ENCODE data around the gene RNF151. TPM values are rescaled to one million over a fixed set of nuclear protein-coding genes. Genes with fewer than 3 reads are reported as not detected.

RNF151 gene
- total RNA-seq, 1 experiment from 2014 or later = 0.28 TPM

DNA sequence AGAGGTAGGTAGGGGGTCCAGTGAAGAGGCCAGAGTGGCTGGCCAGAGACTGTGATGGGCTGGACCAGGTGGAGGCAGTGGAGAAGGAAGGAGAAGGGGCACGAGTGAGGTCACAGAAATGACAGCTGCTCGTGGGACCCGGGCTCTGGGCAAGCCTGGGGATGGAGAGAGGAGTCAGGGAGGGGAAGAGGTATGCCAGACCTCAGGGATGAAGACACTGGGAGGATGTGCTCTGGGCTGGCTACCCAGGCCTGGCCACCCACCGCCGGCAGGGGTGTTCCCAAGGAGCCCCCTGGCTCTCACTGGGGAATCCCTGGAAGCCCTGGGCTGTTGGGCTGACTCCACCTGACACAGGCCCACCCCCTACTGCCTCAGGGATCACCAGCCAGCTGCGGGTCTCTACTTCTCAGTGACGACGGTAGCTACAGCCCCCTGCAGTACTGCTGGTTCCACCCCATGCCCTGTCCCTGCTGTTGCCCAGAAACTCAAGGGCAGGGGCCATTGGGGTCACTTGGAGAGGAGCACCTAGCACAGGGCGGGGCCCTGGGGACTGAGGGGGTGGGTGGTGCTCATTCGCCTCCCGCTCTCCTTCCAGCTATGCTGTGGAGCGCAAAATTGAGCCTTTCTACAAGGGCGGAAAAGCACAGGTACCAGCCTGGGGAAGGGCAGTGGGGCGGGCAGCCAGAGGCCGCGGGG is 7.0 kb downstream of the RNF151 start:
- Histone ChIP-seq H2BK15ac (ENCODE audit: low read depth, low read length) (no peak overlapping the region), H3K9ac (ENCODE audit: extremely low read depth, insufficient read length, low read length) (no peak overlapping the region), H4K8ac (replicated peaks; ENCODE audit: insufficient read length, low read depth, low read length) (no peak overlapping the region), H4K20me1 (ENCODE audit: control insufficient read depth, insufficient read depth, insufficient read length) (no peaks in the 10 kb centered on the region), H3K9me3 (ENCODE audit: control insufficient read depth, low read depth, low read length) (no peaks in the 10 kb centered on the region), H2AK5ac (ENCODE audit: insufficient read length, low read length) (no peak overlapping the region), H3K27me3 (ENCODE audit: insufficient read depth, low read length) (no peaks in the 10 kb centered on the region), H2BK5ac (ENCODE audit: insufficient read length, low read length) (no peak overlapping the region), H3K4ac (ENCODE audit: low read depth, low read length) (no peak overlapping the region), H3K56ac (ENCODE audit: insufficient read length, low read depth, low read length) (no peak overlapping the region), H3K23ac (ENCODE audit: insufficient read length, low read depth, low read length) (no peak overlapping the region), H3K14ac (ENCODE audit: insufficient read depth, low read length) (no peak overlapping the region), H3K23me2 (ENCODE audit: insufficient read length, low read depth, low read length, poor library complexity, severe bottlenecking) (peaks cover 8% of the 10 kb centered on the region), H4K91ac (ENCODE audit: insufficient read length, low read depth, low read length) (no peak overlapping the region), H3K4me1 (ENCODE audit: insufficient read depth, low read length) (no peaks in the 10 kb centered on the region), H4K5ac (ENCODE audit: insufficient read length, low read depth, low read length) (no peak overlapping the region), H3K18ac (ENCODE audit: insufficient read length, low read depth, low read length) (no peak overlapping the region), H2BK20ac (ENCODE audit: low read depth, low read length, poor library complexity, severe bottlenecking) (no peak overlapping the region), H3K79me1 (ENCODE audit: insufficient read depth, low read depth, low read length, poor library complexity, severe bottlenecking) (peaks cover 5% of the 10 kb centered on the region), H2AFZ (ENCODE audit: low read length) (no peak overlapping the region), H3K4me2 (ENCODE audit: insufficient read depth, insufficient read length, low read length) (no peak overlapping the region), H2BK12ac (ENCODE audit: insufficient read length, low read depth, low read length) (no peak overlapping the region), H3K27ac (ENCODE audit: insufficient read length, low read depth, low read length) (no peak overlapping the region), H2BK120ac (ENCODE audit: low read depth, low read length, poor library complexity, severe bottlenecking) (no peak overlapping the region), H3K79me2 (ENCODE audit: insufficient read depth, low read length) (peaks cover 6% of the 10 kb centered on the region; the same call in 1 of the 2 replicates), H3T11ph (ENCODE audit: low read length) (no peak overlapping the region)
- H3K27me3 Mint-ChIP-seq (ENCODE audit: low read depth) = no peaks in the 10 kb centered on the region
- no peak for DNase-seq
- no peak overlapping the region for H3K27ac Mint-ChIP-seq
- H3K4me3 Mint-ChIP-seq = peak overlapping the region; percentile 41 to 96; a peak in 4 of 5 replicates
- peaks cover 8 to 14% of the 10 kb centered on the region in 2 experiments for H3K4me1 Mint-ChIP-seq
- TF ChIP-seq, protein P1, sequence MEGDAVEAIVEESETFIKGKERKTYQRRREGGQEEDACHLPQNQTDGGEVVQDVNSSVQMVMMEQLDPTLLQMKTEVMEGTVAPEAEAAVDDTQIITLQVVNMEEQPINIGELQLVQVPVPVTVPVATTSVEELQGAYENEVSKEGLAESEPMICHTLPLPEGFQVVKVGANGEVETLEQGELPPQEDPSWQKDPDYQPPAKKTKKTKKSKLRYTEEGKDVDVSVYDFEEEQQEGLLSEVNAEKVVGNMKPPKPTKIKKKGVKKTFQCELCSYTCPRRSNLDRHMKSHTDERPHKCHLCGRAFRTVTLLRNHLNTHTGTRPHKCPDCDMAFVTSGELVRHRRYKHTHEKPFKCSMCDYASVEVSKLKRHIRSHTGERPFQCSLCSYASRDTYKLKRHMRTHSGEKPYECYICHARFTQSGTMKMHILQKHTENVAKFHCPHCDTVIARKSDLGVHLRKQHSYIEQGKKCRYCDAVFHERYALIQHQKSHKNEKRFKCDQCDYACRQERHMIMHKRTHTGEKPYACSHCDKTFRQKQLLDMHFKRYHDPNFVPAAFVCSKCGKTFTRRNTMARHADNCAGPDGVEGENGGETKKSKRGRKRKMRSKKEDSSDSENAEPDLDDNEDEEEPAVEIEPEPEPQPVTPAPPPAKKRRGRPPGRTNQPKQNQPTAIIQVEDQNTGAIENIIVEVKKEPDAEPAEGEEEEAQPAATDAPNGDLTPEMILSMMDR (conservative IDR thresholded peaks at IDR 0.05) = no peak
- H3K36me3 Mint-ChIP-seq (ENCODE audit: insufficient read depth in 1 of 3, low read depth in 3 of 3) = peaks cover 10 to 27% (median 25%) of the 10 kb centered on the region in 3 experiments
- no CpG with 5 or more reads among the region's 16 CpGs for WGBS (ENCODE audit: extremely low coverage, insufficient read length, low lambda C conversion rate)
- H3K9me3 Mint-ChIP-seq = no peaks in the 10 kb centered on the region; a peak in 1 of 5 replicates

Data from H9 (cell line).